HepG2 (cell line): ENCODE measurements around the gene NDOR1. TPM values are rescaled to one million over a fixed set of nuclear protein-coding genes. Genes with fewer than 3 reads are reported as not detected.
A peak's percentile ranks its signal among the peaks of the same experiment; 100 is the strongest.

Experiments used
- ATAC-seq: fragments of 200-7000 bp; cut with Tn5 transposase; 3 replicates; pipeline ENCODE4 v1.9.1; 2020; ENCODE audit warnings: mild to moderate bottlenecking, moderate library complexity
- BruUV-seq: library from RNA; stranded (reverse); fragments of 400-500 nt; replicated peaks from 2 replicates; lab custom pipeline; 2021; lab: Mats Ljungman, UMichigan
- CTCF ChIA-PET: fragments of 300-600 bp; formaldehyde crosslinking; extraction: SDS; loops from one replicate; lab custom pipeline; 2021; ENCODE audit warnings: low total read pairs, inconsistent platforms, low intra/inter-chr PET ratio; lab: Yijun Ruan, JAX
- POLR2A ChIA-PET: fragments of 350-600 bp; sonication (Branson Sonifier 250); formaldehyde crosslinking; loops from one replicate; lab custom pipeline; 2020; ENCODE audit warnings: antibody characterized with exemption, inconsistent platforms; lab: Yijun Ruan, JAX
- DNase-seq: peaks from one replicate; pipeline ENCODE4 v3.0.0-alpha.2; 2015; ENCODE audit warnings: low spot score
- FAIRE-seq: peaks from 3 replicates; lab custom pipeline; 2011; peaks lifted over from hg19 to GRCh38; lab: Jason Lieb, UNC
- H2AFZ ChIP-seq: one replicate; pipeline ENCODE4 v1.6.1; 2011; ENCODE audit warnings: low read length, inconsistent platforms
- H3K27ac ChIP-seq: fragments of 300-600 bp; 3 replicates; pipeline ENCODE4 v1.8.0; 2011; ENCODE audit warnings: mixed run types, mild to moderate bottlenecking, mixed read lengths, low read length, inconsistent platforms; ENCODE audit not compliant: insufficient read depth; ENCODE audit errors: extremely low read length
- H3K27me3 ChIP-seq, 2 experiments: fragments of 200-600 bp in 1 of 2; 2 replicates in 1 of 2; 3 replicates in 1 of 2; pipeline versions ENCODE4 v1.6.0 to v1.8.0; 2011; ENCODE audit warnings: low read length in 2 of 2, mild to moderate bottlenecking in 2 of 2, moderate library complexity in 2 of 2, inconsistent platforms in 1 of 2; ENCODE audit not compliant: insufficient read depth in 2 of 2, control insufficient read depth in 1 of 2
- H3K36me3 ChIP-seq, 2 experiments: fragments of 200-600 bp in 1 of 2; replicated peaks in 1 of 2; 2 replicates in 1 of 2; 3 replicates in 1 of 2; pipeline versions ENCODE4 v1.5.1 to v1.8.0; 2011; ENCODE audit warnings: low read length in 2 of 2, inconsistent platforms in 1 of 2; ENCODE audit not compliant: insufficient read depth in 2 of 2, control insufficient read depth in 1 of 2
- H3K4me1 ChIP-seq: 2 replicates; pipeline ENCODE4 v1.5.1; 2012; ENCODE audit warnings: low read length, inconsistent platforms; ENCODE audit not compliant: insufficient read depth
- H3K4me2 ChIP-seq: 2 replicates; pipeline ENCODE4 v1.6.0; 2011; ENCODE audit warnings: low read depth, low read length, inconsistent platforms
- H3K4me3 ChIP-seq, 3 experiments: fragments of 200-600 bp in 1 of 3; sonication (generic), shearing (Covaris generic) in 1 of 3; replicated peaks in 1 of 3; 2 replicates each; pipeline ENCODE4 v1.5.1; 2011 to 2016; ENCODE audit warnings: low read length in 3 of 3, inconsistent platforms in 2 of 3, low read depth in 2 of 3, mild to moderate bottlenecking in 2 of 3, control low read depth in 1 of 3, mixed read lengths in 1 of 3; ENCODE audit not compliant: insufficient read depth in 1 of 3
- H3K79me2 ChIP-seq: one replicate; pipeline ENCODE4 v1.6.1; 2011; ENCODE audit warnings: low read length, inconsistent platforms; ENCODE audit not compliant: insufficient read depth
- H3K9ac ChIP-seq: 2 replicates; pipeline ENCODE4 v1.6.0; 2011; ENCODE audit warnings: mild to moderate bottlenecking, low read depth, low read length, inconsistent platforms; ENCODE audit not compliant: insufficient read depth
- H3K9me3 ChIP-seq: 2 replicates; pipeline ENCODE4 v1.5.1; 2012; ENCODE audit warnings: mild to moderate bottlenecking, low read length
- H4K20me1 ChIP-seq: 2 replicates; pipeline ENCODE4 v1.6.0; 2011; ENCODE audit warnings: inconsistent platforms, mild to moderate bottlenecking, low read length, moderate library complexity; ENCODE audit not compliant: insufficient read depth
- EEA1 ChIP-seq: sonication (generic); formaldehyde crosslinking; IDR thresholded peaks from 2 replicates; pipeline ENCODE4 v1.5.1; 2020; ENCODE audit warnings: mild to moderate bottlenecking, missing genetic modification reagents, borderline replicate concordance
- MAFF ChIP-seq: IDR thresholded peaks from 2 replicates; pipeline ENCODE4 v1.6.1; 2011; ENCODE audit warnings: low read depth, low read length, improper control_type of control experiment
- MXD4 ChIP-seq: IDR thresholded peaks from 2 replicates; pipeline ENCODE4 v1.6.1; 2016; ENCODE audit warnings: mild to moderate bottlenecking, missing biosample characterization, missing genetic modification reagents
- NFATC3 ChIP-seq: sonication (generic); formaldehyde crosslinking; IDR thresholded peaks from 2 replicates; pipeline ENCODE4 v1.5.1; 2020; ENCODE audit warnings: mild to moderate bottlenecking, missing genetic modification reagents
- NFE2 ChIP-seq: sonication (generic); formaldehyde crosslinking; IDR thresholded peaks from 2 replicates; pipeline ENCODE4 v1.4.0; 2020; ENCODE audit warnings: missing genetic modification reagents
- TP53 ChIP-seq: sonication (generic); formaldehyde crosslinking; conservative IDR thresholded peaks from 2 replicates; pipeline ENCODE4 v1.4.0; 2020; ENCODE audit warnings: missing genetic modification reagents
- ZNF275 ChIP-seq: sonication (generic); formaldehyde crosslinking; IDR thresholded peaks from 2 replicates; pipeline ENCODE4 v1.8.0; 2022; ENCODE audit warnings: missing genetic modification reagents, mild to moderate bottlenecking, inconsistent platforms, borderline replicate concordance
- ZNF30 ChIP-seq: sonication (generic); formaldehyde crosslinking; IDR thresholded peaks from 2 replicates; pipeline ENCODE4 v1.5.0; 2020; ENCODE audit warnings: mild to moderate bottlenecking, missing genetic modification reagents
- ZNF362 ChIP-seq: sonication (generic); formaldehyde crosslinking; IDR thresholded peaks from 2 replicates; pipeline ENCODE4 v1.4.0; 2020; ENCODE audit warnings: missing genetic modification reagents, mild to moderate bottlenecking, borderline replicate concordance
- ZNF431 ChIP-seq: sonication (generic); formaldehyde crosslinking; IDR thresholded peaks from 2 replicates; pipeline ENCODE4 v1.9.0; 2022; ENCODE audit warnings: missing genetic modification reagents, low read depth, mild to moderate bottlenecking, borderline replicate concordance
- ZSCAN22 ChIP-seq: sonication (generic); formaldehyde crosslinking; IDR thresholded peaks from 2 replicates; pipeline ENCODE4 v1.4.0; 2020; ENCODE audit warnings: mild to moderate bottlenecking, missing genetic modification reagents
- WGBS: methylation state at CpG from one replicate; pipeline ENCODE4 v1.1.6; 2017; ENCODE audit warnings: low lambda C conversion rate; 5-methylcytosine and 5-hydroxymethylcytosine counted together
- in situ Hi-C: cut with HindIII; loops from 2 replicates; pipeline ENCODE4 v1.10.0; 2017; ENCODE audit warnings: low pct_unique_long_range_greater_than_20kb; ENCODE audit not compliant: extremely low pct_ligation_motif_present
- intact Hi-C: fragments of 100-400 bp; cut with micrococcal nuclease; formaldehyde crosslinking; loops from one replicate; pipeline ENCODE4 v1.10.0; 2022; ENCODE audit not compliant: unreplicated experiment
- polyA plus RNA-seq, 8 experiments: library from polyadenylated mRNA; depleted of rRNA in 3 of 8; stranded (reverse) in 7 of 8; unstranded in 1 of 8; fragments of >200 nt; fragmentation: Illumina TruSeq in 4 of 8; extraction: Trizol in 4 of 8; gene quantifications; 2 replicates each; pipeline versions ENCODE4 v1.2.1 to v1.2.3, GENCODE V29; 2011 to 2016; ENCODE audit warnings: low read depth in 4 of 8, missing spikeins in 1 of 8, mixed read lengths in 1 of 8; ENCODE audit not compliant: insufficient read depth in 1 of 8
- total RNA-seq, 5 experiments: library from RNA; depleted of rRNA; stranded (reverse); fragments of >200 nt; fragmentation: Illumina TruSeq; extraction: Trizol; gene quantifications; 2 replicates each; pipeline ENCODE4 v1.2.3, GENCODE V29; 2016; ENCODE audit warnings: low read depth in 1 of 5
- TF ChIP-seq, protein P1 (sequence below): IDR thresholded peaks from 2 replicates; pipeline ENCODE4 v1.6.1; 2016
- TF ChIP-seq, protein P2 (sequence below): IDR thresholded peaks from 2 replicates; pipeline ENCODE4 v1.6.1; 2016; ENCODE audit warnings: low read depth, control low read depth
- TF ChIP-seq, protein P3 (sequence below): sonication (generic); formaldehyde crosslinking; IDR thresholded peaks from 2 replicates; pipeline ENCODE4 v1.4.0; 2020; ENCODE audit warnings: missing genetic modification reagents
- TF ChIP-seq, protein P4 (sequence below): sonication (generic); formaldehyde crosslinking; IDR thresholded peaks from 2 replicates; pipeline ENCODE4 v1.4.0; 2020; ENCODE audit warnings: missing genetic modification reagents

The NDOR1 gene
- total and polyA plus RNA-seq, 2 of the 13 experiments (the other 11 are each of a cell fraction or from before 2014, with no cell fraction given), result 3.6 to 8.7 TPM

- BruUV-seq, result no TSS peak
- ChIA-PET CTCF (no interaction called here), POLR2A (interaction anchor here (0.8 to 3.0 kb wide), 11 partner anchors 9 to 80 kb away, joined by 3 to 47 read pairs (median 7); partner anchors contain the start of genes ANAPC2, RNF208, SSNA1 and TUBB4B)
- FAIRE-seq (no peak), DNase-seq (no peak), ATAC-seq (no peak; the same call in 2 of the 3 replicates)
- in situ Hi-C loops (no loop called here), intact Hi-C loops (no loop called here)
- no peaks in the 10 kb centered on the region for H3K9me3 ChIP-seq
- H2AFZ ChIP-seq, result no peak overlapping the region
- H3K79me2 ChIP-seq, result peaks cover 57% of the 10 kb centered on the region
- no peaks in the 10 kb centered on the region; the same call in 1 of the 2 replicates for H4K20me1 ChIP-seq
- 10% methylated on average over 4 of the region's 19 CpGs for WGBS
- H3K27ac ChIP-seq, result peak overlapping the region; percentile 47
- H3K4me2 ChIP-seq, result peak overlapping the region; percentile 90
- peaks cover 68% of the 10 kb centered on the region for H3K4me1 ChIP-seq
- H3K27me3 ChIP-seq, result no peaks in the 10 kb centered on the region
- no peaks in the 10 kb centered on the region; a peak in 1 of 5 replicates for H3K36me3 ChIP-seq
- H3K4me3 ChIP-seq, result peak overlapping the region; percentile 71 to 75 (median 72)
- peak overlapping the region; percentile 73 for H3K9ac ChIP-seq
- TF ChIP-seq, protein P1, sequence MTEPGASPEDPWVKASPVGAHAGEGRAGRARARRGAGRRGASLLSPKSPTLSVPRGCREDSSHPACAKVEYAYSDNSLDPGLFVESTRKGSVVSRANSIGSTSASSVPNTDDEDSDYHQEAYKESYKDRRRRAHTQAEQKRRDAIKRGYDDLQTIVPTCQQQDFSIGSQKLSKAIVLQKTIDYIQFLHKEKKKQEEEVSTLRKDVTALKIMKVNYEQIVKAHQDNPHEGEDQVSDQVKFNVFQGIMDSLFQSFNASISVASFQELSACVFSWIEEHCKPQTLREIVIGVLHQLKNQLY (CRISPR knock-in tag), result no peak
- TF ChIP-seq ZNF362 (CRISPR knock-in tag) (peak; percentile 14; the same call in 1 of the 2 replicates), EEA1 (no peak), TP53 (CRISPR knock-in tag) (no peak), NFE2 (no peak), ZNF30 (CRISPR knock-in tag) (no peak), NFATC3 (CRISPR knock-in tag) (no peak), MAFF (no peak), ZNF431 (CRISPR knock-in tag) (no peak), ZSCAN22 (CRISPR knock-in tag) (no peak), ZNF275 (CRISPR knock-in tag) (no peak), MXD4 (CRISPR knock-in tag) (peak; percentile 83)
- TF ChIP-seq, protein P2, sequence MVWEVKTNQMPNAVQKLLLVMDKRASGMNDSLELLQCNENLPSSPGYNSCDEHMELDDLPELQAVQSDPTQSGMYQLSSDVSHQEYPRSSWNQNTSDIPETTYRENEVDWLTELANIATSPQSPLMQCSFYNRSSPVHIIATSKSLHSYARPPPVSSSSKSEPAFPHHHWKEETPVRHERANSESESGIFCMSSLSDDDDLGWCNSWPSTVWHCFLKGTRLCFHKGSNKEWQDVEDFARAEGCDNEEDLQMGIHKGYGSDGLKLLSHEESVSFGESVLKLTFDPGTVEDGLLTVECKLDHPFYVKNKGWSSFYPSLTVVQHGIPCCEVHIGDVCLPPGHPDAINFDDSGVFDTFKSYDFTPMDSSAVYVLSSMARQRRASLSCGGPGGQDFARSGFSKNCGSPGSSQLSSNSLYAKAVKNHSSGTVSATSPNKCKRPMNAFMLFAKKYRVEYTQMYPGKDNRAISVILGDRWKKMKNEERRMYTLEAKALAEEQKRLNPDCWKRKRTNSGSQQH (CRISPR knock-in tag), result no peak
- TF ChIP-seq, protein P3, sequence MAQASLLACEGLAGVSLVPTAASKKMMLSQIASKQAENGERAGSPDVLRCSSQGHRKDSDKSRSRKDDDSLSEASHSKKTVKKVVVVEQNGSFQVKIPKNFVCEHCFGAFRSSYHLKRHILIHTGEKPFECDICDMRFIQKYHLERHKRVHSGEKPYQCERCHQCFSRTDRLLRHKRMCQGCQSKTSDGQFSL (CRISPR knock-in tag), result peak; percentile 71; the same call in 1 of the 2 replicates
- TF ChIP-seq, protein P4, sequence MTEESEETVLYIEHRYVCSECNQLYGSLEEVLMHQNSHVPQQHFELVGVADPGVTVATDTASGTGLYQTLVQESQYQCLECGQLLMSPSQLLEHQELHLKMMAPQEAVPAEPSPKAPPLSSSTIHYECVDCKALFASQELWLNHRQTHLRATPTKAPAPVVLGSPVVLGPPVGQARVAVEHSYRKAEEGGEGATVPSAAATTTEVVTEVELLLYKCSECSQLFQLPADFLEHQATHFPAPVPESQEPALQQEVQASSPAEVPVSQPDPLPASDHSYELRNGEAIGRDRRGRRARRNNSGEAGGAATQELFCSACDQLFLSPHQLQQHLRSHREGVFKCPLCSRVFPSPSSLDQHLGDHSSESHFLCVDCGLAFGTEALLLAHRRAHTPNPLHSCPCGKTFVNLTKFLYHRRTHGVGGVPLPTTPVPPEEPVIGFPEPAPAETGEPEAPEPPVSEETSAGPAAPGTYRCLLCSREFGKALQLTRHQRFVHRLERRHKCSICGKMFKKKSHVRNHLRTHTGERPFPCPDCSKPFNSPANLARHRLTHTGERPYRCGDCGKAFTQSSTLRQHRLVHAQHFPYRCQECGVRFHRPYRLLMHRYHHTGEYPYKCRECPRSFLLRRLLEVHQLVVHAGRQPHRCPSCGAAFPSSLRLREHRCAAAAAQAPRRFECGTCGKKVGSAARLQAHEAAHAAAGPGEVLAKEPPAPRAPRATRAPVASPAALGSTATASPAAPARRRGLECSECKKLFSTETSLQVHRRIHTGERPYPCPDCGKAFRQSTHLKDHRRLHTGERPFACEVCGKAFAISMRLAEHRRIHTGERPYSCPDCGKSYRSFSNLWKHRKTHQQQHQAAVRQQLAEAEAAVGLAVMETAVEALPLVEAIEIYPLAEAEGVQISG (CRISPR knock-in tag), result no peak
Measured at GRCh38 chr9:137198051-137198901, 7.2 kb upstream of the NDOR1 start.
